Measurements from ENCODE around the gene PRKN.

PRKN gene

DNA sequence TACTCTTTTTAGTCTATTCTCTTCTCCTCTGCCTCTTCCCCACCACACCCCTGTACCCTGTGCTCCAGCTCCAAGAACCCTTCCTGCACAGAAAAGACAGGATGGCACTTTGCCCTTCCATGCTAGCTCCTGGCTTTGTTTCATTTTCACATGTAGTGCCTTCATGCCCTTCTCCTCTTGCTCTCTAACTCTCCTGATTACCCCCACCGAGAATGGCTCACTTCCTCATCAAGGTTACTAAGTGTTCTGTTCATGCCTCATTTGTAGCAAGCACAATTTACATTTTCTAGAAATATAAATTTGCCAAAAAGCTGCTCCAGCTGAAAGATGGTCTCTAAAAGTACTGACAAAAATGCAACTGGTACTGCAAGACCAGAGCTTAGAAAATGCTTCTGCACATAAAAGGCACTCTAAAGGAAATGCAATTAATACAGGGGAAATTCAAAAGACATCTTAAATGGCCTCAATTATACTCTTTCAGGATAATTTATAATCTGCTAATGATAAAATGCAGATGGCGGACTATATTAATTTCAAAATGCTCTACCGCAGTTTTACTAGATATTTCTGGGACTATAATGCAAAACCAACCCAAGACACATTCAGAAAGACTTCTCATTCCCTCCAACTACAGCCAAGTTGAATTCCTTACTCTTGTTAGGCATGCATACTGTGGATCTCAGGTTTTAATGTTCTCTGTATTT lies 570.2 kb downstream of the PRKN start:
- no peak for DNase-seq

DNA sequence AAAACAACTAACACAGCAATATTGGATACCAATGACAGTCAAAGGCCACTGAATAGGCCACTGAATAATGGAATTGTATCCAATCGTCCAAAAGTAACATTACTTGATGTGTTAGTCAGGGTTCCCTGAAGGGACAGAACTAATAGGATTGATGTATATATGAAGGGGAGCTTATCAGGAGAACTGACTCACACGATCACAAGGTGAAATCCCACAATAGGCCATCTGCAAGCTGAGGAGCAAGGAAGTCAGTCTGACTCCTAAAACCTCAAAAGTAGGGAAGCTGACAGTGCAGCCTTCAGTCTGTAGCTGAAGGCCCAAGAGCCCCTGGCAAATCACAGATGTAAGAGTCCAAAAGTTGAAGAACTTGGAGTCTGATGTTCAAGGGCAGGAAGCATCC lies 571.4 kb downstream of the PRKN start:
- no peak for DNase-seq

DNA sequence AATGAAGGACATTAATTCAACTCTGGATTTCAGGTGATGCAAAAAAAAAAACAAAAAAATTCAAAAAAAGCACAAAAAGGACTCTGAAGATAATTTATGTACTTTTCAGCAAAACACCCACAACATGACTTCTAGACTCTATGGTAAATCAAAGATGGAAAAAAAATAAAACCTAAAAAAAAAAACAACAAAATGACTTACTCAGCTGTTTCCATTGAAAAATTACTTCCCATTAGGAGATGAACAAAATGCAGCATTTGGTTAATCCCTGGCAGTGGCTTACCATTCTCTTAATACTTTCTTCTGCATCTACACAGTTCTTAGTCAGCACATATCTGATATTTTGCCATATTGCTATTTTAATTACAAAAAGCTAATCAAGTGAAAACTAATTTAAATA lies 572.6 kb downstream of the PRKN start:
- no peak for DNase-seq

DNA sequence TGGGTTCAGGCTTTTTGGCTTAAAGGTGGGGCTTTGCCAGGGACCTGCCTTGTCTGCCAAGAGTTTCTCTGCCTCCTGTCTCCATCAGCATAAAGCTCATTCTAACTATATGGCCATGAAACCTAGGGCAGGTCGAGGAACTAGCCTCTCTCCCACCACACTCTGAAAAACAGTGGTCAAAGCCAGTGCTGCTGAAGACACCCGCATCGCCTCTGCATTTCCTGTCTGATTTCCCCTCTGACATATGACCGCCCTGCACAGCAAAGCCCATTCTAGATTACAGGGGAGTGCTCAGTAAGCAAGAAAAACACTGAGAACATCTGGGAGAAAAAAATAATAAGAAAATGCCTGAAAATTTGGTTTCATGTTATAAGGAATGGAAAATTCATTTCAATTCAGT lies 573.6 kb downstream of the PRKN start:
- no peak for DNase-seq

DNA sequence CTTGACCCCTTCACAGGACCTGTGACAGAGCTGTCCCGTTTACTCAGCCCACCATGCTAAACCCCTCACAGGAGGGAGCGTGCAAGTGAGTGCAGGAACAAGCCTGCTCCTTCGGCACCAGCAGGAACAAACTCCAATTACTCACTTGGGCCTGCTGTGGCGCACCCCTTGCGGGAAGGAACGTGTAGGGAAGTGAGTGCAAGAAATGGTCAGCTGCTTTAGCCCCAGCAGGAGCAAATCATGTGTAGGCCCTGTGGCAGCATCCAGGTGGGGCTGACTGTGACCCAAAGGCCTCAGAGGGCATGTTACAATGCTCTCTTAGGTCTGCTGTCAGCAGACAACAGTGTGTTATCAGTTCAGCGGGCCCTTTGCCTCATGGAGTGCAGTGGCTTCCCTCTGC lies 574.4 kb downstream of the PRKN start:
- DNase-seq = no peak

DNA sequence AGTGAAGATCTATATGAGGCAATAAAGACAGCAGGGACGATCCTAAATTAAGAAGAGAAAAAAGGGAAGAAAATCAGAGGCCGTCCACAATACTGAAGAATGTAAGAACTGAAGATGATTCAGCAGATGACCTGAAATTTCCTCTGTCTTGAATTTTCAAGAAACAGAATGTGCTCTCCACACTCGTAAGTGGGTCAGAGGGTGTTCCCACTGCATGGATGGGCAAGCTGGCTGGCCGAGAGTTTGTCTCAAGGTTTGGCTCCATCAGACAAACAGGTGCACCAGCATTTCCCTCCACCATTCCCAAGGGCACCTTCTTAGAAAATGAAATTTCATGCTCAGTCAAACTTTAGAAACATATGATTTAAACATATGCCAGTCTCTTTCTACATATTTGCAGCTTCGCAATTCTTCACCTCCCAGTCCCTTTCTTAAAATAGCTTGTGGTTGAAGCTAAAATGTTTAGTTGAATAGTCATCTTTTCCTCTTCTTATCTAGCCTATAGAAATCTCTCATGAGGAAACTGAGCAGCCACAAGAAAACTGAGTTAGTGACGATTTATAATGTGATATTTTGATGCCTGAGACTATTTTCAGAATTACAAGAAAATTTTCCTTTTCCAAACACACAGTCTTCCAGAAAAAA lies 576.4 kb downstream of the PRKN start:
- no peak for DNase-seq

DNA sequence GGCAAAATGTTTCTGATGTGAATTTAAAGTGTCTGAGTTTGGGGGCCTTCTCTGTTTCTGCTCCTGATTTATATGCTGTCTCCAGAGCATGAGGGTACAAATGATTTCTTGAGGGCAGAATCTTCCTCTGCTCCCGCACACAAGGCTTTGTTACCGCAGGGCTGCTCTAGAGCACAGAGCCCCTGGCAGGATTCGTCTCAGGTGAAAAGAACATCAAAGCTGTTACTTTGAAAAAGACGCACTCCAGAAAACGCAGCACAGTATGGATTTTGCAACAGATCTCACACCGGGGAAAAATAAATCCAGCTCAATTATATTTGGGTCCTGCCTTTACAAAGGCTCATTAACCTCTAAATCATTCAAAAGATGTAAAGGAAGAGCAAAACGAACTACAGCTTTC lies 577.3 kb downstream of the PRKN start:
- no peak for DNase-seq

DNA sequence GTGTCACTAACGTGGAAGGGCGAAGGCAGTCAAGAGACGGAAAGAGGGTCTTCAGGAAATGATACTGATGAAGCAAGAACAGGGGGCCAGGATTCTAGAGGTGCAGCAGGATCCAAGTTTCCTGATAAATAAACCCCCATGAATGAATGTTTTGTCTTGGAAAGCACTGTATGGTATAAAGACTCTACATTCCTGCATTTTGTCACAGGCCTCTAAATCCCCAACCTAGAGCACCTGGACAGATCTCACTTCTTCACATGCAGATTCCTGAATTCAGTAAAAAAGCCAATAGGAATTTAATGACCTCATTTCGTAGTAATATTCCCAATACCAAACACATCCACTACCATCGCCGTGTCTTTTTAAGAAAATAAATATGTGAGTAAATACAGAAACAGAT lies 577.8 kb downstream of the PRKN start:
- no peak for DNase-seq

DNA sequence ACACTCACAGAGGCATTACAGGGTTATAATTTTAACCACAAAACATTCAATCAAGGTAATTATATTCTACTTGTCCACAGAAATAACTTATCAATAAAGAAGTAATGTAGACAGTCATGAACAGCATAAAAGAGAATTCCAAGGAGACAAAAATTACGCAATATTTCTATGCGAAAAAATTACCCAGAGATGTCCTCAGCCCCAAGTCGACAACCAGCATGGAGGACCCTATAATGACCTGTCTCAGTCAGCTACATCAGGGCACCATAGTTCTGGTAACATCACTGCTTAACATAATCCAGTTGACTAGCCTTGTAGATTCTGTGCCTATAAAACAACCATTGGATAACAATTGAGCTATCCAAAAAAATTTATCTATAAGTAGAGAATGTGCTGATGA lies 579.8 kb downstream of the PRKN start:
- DNase-seq = no peak

DNA sequence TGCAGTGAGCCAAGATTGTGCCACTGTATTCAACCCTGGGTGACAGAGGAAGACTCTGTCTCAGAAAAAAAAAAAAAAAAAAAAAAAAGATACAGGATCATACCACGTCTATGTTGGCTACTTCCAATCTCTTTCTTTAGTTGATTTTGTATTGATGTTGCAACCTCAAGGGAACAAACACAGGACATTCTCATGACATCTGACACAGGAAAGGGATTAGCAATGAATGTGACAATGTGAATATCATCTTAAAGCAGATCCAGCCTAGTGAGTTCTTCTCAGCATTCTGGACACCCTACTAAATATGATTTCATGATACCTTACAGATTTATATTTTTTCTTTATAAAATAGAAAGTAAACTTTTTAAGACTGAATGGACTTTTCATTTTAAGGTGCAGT lies 580.3 kb downstream of the PRKN start:
- no peak for DNase-seq

DNA sequence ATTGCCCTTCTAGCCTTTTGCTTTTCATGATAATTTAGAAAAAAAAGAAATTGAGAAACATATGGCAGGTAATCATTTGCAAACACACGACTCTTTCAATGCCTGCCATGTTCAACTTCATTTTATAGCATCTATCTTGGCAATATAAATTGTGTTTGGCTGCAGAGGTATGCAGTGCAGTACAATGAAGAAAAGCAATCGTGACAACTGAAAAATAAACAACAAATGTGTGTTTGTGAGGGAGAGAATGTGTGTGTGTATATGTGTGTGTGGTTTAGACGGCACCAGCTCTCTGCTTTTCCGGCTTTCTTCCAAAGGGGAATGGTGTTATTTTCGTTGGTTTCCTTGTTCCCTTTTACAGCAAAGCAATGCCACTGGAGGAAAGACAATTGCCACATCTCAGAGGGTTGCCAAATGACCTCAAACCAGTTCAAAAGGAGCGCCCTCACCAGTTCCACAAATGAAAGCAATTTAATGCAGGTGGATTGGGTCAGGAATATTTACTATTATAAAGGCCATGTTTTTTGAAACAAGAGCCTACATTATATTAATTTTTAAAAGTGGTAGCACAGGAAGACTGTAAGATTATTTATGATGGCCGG lies 587.2 kb downstream of the PRKN start:
- no peak for DNase-seq

DNA sequence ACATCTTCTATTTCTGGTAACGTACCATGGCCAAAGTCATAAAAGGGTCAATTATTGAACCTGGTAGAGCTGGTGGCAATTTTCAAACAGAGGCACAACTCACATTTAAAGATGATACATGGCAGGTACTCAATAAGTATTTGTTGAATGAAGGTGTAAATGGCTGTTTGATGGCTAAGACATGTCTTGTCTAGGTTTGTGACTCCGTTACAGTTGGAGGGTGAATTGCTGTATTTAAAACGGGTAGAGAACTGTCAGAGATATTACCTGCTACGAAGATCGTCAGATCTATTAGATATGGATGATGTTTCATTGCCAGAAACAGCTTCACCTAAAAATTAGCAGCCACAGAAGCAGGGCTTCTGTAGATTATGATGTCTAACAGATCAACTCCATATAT lies 601.9 kb downstream of the PRKN start:
- no peak for DNase-seq

DNA sequence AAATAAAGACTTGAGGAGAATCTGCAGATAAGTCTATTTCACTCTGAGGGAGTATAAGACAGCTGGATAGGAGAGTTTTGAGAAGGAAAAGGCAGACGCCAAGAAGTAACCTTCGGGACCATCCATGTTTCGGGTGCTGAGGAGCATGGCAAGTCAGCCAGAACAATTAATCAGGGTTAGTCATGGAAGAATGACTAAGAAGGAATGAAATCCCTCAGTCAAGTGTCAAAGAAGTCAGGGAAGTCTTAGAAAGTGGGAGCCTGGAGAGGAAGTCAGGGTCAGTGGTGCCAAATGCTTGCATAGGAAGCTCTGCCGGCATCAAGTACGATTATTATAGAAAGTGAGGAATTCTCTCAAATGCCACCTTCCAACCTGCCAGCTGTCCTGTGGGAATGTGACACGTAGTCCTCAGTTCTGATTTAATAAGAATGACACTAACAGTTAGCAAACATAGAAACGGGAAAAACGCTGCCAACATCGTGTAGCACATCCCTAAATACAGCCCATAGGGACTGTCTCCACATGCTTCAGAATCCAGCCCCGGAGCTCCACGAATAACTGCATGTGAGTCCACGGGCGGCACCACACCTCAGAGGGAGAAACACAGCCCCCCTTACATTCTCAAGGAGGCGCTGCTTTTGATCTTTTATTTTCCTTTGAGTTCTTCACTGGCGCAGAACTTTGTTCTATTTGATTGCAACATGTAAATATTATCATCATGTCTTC lies 602.7 kb downstream of the PRKN start:
- no peak for DNase-seq

DNA sequence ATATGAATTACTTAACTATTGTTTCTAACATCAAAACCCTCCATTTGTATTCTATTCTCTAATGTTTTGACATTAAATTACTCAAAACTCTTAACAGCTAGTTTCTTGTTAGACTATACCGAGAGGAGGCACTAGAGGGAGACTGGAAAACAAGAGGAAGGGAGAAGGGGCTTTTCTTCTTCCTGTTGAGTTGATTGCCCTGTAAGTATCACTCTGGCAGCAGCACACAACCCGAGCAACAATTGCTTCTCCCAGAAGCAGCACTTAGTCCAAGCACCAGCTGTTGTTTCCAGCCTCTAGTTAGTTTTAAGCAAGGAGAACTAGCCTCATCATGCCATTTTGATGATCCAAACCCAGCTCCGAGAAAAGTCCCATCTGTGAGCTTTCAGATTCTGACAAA lies 603.8 kb downstream of the PRKN start:
- peak; percentile 14 for DNase-seq

DNA sequence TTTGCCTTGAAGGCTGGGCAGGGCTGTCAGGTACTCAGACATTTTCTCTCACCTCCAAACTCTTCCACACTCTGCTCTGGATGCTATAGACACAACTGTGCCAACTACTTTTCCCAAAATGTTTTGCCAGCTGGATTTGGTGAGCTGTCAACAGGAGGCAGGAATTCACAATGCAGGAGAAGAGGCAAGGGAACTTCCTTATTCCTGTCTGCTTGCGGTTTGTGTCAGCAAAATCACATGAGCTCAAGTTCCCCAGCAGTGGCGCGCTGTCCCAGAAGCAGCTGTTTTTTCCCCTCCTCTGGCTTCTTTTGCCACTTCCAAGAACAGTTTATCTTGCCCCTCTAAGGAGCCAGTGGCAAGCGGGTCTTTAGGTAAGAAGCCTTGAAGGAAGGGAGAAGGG lies 608.2 kb downstream of the PRKN start:
- no peak for DNase-seq

DNA sequence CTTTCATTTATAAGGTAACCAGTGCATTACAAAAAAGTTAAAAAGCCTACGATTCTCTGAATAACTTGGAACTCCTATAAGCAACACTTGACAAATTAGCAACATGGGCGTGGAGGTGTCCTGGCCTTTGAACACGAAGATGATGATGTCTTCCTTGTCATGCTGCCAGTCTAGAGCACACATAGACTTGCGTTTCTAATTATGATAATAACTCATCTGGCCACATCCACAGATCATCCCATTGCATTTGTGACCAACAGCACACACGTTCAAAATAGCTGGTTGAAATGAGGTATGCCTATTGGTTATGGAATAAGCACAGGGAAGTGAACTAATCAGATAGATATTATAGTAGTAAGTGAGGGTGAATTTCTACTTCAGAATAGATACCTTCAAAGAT lies 608.9 kb downstream of the PRKN start:
- DNase-seq = no peak

DNA sequence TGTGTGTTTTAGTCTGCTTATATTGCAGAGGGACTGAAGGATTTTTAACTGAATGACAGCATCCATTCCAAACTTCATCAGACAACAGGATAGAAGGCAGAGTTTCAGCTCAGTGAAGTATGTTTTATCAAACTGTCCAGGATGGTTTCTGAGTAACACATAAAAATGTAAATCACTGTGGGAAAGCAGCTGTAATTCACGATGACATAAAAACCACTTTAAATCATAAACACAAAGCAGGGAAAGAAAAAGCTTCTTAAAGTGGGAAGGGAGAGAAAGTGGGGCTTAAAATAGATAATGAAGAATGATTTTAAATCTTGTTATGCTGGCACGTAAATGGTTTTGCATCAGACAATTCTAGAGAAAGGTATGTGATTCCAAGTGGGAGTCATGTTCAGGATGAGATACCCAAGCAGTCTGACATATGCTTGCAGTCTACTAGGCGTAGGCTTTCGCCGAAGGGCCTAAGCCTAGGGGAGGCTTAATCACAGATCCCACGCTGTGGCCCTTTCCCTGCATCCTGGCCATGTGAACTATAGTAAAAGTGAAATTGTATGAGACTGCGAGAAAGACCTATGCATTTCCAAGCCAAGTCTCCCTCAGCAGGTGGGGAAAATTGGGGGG lies 610.6 kb downstream of the PRKN start:
- no peak for DNase-seq

DNA sequence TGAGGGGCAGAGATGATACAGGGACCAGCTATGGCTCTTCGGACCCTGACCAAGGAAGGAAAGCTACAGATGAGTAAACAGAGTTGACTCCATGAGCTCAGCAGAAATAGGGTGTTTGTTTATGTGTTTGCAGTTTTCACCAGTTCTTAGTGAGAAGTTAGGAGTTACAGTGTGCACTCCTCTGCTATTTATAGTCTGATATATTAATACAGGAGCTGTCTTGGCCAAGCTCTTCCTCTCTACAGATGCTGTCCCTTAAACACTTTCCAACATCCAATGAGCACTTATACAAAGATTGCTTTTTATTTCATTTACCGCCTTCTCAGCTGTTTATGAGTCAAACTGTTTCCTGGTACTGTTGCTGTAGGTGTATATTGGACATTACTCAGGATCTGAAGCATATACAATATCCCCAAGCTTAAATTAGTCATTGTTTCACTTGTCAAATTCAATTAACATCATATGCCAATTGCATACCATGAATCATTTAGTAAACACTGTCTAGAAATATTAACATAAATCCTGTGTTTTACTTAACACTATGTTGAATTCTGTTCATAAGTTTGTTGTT lies 618.0 kb downstream of the PRKN start:
- DNase-seq = no peak

DNA sequence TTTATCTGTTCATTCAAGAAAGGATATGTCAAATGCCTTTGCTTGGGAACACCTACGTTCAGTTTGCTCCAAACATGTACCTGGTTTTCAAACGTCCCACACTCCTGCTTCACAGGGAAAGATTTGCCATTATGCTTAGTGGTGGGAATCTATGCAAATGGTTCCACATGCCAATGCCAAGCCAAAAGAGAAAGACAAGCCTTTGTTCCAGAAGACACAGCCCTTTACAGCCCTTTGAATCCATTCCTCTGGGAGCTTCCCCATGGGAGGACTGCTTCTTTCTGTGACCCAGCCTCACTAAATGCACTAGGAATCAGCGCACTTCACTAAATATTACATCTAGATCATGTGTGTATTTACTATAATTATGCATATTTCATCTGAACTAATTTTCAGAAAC lies 619.5 kb downstream of the PRKN start:
- DNase-seq = no peak

DNA sequence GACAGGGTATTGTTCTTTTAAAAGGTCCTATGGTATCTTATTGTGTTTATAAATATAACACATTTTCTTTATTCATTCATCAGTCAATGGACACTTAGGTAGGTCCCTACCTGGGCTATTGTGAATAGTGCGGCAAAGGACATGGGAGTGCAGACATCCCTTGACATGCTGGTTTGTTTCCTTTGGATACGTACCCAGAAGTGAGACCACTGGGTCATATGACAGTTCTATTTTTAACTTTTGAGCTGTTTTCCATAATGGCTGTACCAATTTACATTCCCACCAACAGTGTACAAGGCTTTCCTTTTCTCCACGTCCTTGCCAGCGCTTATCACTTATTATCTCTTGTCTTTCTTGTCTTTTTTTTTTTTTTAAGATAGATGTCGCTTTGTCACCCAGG lies 627.5 kb downstream of the PRKN start:
- DNase-seq = no peak

DNA sequence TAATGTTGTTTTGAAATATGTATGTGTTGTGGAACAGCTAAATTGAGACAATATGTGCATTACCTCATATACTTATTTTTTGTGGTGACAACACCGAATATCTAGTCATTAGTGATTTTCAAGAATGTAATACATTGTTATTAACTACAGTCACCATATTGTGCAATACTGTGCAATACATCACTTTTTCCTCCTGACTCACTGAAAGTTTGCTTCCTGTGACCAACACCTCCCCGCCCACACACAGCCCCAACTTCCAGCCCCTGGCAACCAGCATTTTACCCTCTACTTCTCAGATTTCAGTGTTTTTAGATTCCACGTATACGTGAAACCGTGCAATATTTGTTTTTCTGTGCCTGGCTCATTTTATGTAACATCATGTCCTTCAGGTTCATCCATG lies 627.9 kb downstream of the PRKN start:
- DNase-seq = no peak

DNA sequence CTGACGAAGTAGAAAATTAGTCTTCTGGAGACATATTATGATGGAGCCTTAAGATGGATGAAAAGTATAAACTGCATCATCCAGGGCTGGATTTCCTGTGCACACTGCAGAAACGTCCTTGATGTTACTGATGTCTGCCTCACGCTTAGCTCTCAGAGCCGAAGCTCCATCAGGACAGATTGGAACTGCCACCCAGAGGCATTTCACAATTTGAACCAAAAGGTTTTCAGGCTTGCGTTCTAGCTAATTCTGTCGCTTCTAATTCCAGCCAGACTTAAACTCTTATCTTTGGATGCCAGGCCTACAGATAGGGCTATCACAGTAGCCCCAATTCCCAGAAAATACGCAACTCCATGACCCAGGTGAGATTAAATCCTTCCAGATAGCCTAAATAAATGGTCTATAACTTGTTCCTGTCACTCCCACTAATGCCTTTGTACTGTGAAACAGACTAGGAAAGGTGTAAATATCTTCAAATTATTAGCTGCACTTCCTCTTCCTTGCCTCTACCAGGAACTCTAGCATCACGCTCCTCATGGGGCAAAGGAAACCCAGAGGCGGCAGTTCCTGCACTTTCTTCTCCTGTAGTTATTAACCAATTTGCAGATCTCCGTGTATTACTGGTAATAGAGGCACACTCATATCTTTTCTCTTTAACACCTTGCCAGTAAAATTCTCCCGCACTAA lies 634.6 kb downstream of the PRKN start:
- DNase-seq = no peak

DNA sequence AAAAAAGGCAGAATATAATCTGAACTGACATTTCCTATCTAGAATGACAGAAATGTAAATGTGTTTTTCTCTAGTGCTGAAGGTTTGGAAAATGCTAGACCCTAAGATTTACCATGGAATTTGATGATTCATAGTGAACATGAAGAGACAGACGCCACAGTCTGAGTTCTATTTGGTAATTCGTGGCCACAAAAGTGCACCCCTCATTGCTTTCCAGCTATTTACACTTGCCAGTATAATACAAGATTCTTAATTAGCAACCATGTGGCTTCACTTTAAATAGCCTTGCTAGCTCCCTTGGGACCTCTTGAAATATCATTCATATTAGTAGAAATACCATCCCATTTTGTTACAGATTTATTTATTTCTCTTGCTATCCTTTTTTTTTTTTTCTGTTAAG lies 636.8 kb downstream of the PRKN start:
- no peak for DNase-seq
